DOHH2 (cell line): ENCODE measurements around the gene CD200R1L.

Experiments
- EZH2phosphoT487 ChIP-seq: fragments of 200-600 bp; sonication (generic); IDR thresholded peaks from 2 replicates; pipeline ENCODE4 v1.6.1; 2017; ENCODE audit warnings: borderline replicate concordance, mild to moderate bottlenecking, antibody characterized with exemption, low read length, moderate library complexity, mixed read lengths
- TF ChIP-seq, protein P1 (sequence below): fragments of 200-600 bp; sonication (generic); IDR thresholded peaks from one replicate; pipeline ENCODE4 v1.5.1; 2014; ENCODE audit warnings: antibody characterized with exemption, mild to moderate bottlenecking, low read depth, low read length; ENCODE audit not compliant: poor library complexity, severe bottlenecking

DNA sequence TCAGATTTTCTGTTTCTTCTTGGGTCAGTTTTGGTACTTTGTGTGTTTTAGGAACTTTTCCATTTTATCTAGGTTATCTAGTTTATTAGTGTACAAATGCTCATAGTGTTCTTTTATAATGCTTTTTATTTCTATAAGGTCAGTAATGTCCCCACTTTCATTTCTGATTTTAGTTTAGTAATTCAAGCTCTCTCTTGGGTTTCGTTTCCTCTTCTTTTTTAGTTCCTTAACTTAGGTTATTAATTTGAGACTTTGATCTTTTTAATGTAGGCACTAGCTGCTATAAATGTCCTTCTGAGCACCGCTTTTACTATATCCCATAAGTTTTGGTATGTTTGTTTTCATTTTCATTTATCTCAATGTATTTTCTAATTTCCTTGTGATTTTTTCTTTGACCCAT is 27.0 kb upstream of the CD200R1L start:
- TF ChIP-seq, protein P1, sequence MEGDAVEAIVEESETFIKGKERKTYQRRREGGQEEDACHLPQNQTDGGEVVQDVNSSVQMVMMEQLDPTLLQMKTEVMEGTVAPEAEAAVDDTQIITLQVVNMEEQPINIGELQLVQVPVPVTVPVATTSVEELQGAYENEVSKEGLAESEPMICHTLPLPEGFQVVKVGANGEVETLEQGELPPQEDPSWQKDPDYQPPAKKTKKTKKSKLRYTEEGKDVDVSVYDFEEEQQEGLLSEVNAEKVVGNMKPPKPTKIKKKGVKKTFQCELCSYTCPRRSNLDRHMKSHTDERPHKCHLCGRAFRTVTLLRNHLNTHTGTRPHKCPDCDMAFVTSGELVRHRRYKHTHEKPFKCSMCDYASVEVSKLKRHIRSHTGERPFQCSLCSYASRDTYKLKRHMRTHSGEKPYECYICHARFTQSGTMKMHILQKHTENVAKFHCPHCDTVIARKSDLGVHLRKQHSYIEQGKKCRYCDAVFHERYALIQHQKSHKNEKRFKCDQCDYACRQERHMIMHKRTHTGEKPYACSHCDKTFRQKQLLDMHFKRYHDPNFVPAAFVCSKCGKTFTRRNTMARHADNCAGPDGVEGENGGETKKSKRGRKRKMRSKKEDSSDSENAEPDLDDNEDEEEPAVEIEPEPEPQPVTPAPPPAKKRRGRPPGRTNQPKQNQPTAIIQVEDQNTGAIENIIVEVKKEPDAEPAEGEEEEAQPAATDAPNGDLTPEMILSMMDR = no peak
- TF ChIP-seq EZH2phosphoT487 = no peak
